Caco-2 (cell line): ENCODE measurements around the gene COX17. TPM values are rescaled to one million over a fixed set of nuclear protein-coding genes. Genes with fewer than 3 reads are reported as not detected.

Experiments
- BruUV-seq: library from RNA; stranded (reverse); fragments of 400-500 nt; replicated peaks from 2 replicates; lab custom pipeline; 2021; lab: Mats Ljungman, UMichigan
- CTCF ChIA-PET: fragments of 300-600 bp; sonication (Branson Sonifier 250); formaldehyde crosslinking; loops from one replicate; lab custom pipeline; 2022; ENCODE audit warnings: antibody characterized with exemption; lab: Charles Lee
- POLR2A ChIA-PET: fragments of 300-600 bp; sonication (Branson Sonifier 250); formaldehyde crosslinking; loops from one replicate; lab custom pipeline; 2022; ENCODE audit warnings: antibody characterized with exemption; lab: Charles Lee
- DNase-seq, 2 experiments: peaks; one replicate each; pipeline versions ENCODE4 v3.0.0 to v3.0.0-alpha.2; 2020 to 2022
- H3K27me3 ChIP-seq: replicated peaks from 2 replicates; pipeline ENCODE4 v1.6.0; 2011; ENCODE audit warnings: low read length; ENCODE audit not compliant: control insufficient read depth, insufficient read depth
- H3K36me3 ChIP-seq: 2 replicates; pipeline ENCODE4 v1.5.1; 2011; ENCODE audit warnings: low read length; ENCODE audit not compliant: control insufficient read depth, insufficient read depth
- H3K4me1 ChIP-seq: fragments of 250-450 bp; sonication (Bioruptor Pico); 2 replicates; pipeline ENCODE4 v1.5.1; 2020; ENCODE audit warnings: mild to moderate bottlenecking
- H3K4me3 ChIP-seq: 2 replicates; pipeline ENCODE4 v1.5.1; 2011; ENCODE audit warnings: low read depth, mild to moderate bottlenecking, control low read depth, low read length
- H3K9me3 ChIP-seq: fragments of 250-450 bp; sonication (Bioruptor Pico); 2 replicates; pipeline ENCODE4 v1.5.1; 2020; ENCODE audit warnings: mild to moderate bottlenecking, moderate library complexity
- H3K27ac Mint-ChIP-seq: one replicate; pipeline ENCODE4 v1.8.0; 2022; ENCODE audit warnings: mixed read lengths; ENCODE audit not compliant: unreplicated experiment
- H3K27me3 Mint-ChIP-seq: one replicate; pipeline ENCODE4 v1.8.0; 2022; ENCODE audit warnings: mixed read lengths; ENCODE audit not compliant: insufficient read depth, unreplicated experiment
- H3K36me3 Mint-ChIP-seq: one replicate; pipeline ENCODE4 v1.8.0; 2022; ENCODE audit warnings: mild to moderate bottlenecking, mixed read lengths; ENCODE audit not compliant: insufficient read depth, unreplicated experiment
- H3K4me1 Mint-ChIP-seq: one replicate; pipeline ENCODE4 v1.8.0; 2022; ENCODE audit warnings: low read depth, mixed read lengths; ENCODE audit not compliant: unreplicated experiment
- H3K4me3 Mint-ChIP-seq: one replicate; pipeline ENCODE4 v1.8.0; 2022; ENCODE audit warnings: mild to moderate bottlenecking, moderate library complexity, mixed read lengths; ENCODE audit not compliant: unreplicated experiment
- H3K9me3 Mint-ChIP-seq: one replicate; pipeline ENCODE4 v1.8.0; 2022; ENCODE audit warnings: mixed read lengths; ENCODE audit not compliant: unreplicated experiment
- intact Hi-C: fragments of 100-400 bp; cut with micrococcal nuclease; formaldehyde crosslinking; loops from one replicate; pipeline ENCODE4 v1.10.0; 2022; ENCODE audit not compliant: unreplicated experiment
- total RNA-seq: library from RNA; stranded (reverse); gene quantifications from 2 replicates; pipeline ENCODE4 v1.2.3, GENCODE V29; 2022
- TF ChIP-seq, protein P1 (sequence below), 2 experiments: fragments of 200-600 bp in 1 of 2; IDR thresholded peaks; 1 replicate in 1 of 2; 2 replicates in 1 of 2; pipeline versions ENCODE4 v1.5.1 to v1.8.0; 2011 to 2022; ENCODE audit warnings: antibody characterized with exemption in 1 of 2, control low read depth in 1 of 2, inconsistent platforms in 1 of 2, low read depth in 1 of 2, low read length in 1 of 2, mild to moderate bottlenecking in 1 of 2, moderate library complexity in 1 of 2; ENCODE audit not compliant: insufficient read depth in 1 of 2, severe bottlenecking in 1 of 2, unreplicated experiment in 1 of 2

COX17 gene
- total RNA-seq, 1 experiment from 2014 or later = 43.6 TPM

- no peaks in the 10 kb centered on the region for H3K9me3 ChIP-seq
- H3K27me3 ChIP-seq = no peaks in the 10 kb centered on the region
- no peak overlapping the region for H3K27ac Mint-ChIP-seq
- no peak overlapping the region for H3K4me3 ChIP-seq
- no peaks in the 10 kb centered on the region for H3K36me3 Mint-ChIP-seq
- no peak for DNase-seq
- TF ChIP-seq, protein P1, sequence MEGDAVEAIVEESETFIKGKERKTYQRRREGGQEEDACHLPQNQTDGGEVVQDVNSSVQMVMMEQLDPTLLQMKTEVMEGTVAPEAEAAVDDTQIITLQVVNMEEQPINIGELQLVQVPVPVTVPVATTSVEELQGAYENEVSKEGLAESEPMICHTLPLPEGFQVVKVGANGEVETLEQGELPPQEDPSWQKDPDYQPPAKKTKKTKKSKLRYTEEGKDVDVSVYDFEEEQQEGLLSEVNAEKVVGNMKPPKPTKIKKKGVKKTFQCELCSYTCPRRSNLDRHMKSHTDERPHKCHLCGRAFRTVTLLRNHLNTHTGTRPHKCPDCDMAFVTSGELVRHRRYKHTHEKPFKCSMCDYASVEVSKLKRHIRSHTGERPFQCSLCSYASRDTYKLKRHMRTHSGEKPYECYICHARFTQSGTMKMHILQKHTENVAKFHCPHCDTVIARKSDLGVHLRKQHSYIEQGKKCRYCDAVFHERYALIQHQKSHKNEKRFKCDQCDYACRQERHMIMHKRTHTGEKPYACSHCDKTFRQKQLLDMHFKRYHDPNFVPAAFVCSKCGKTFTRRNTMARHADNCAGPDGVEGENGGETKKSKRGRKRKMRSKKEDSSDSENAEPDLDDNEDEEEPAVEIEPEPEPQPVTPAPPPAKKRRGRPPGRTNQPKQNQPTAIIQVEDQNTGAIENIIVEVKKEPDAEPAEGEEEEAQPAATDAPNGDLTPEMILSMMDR (IDR thresholded peaks at IDR 0.05; ENCODE audit: insufficient read depth in 1 of 2, low read depth in 1 of 2, low read length in 1 of 2, severe bottlenecking in 1 of 2, unreplicated experiment in 1 of 2) = no peak
- intact Hi-C loops = no loop called here
- CTCF ChIA-PET = no interaction called here
- POLR2A ChIA-PET = interaction anchor here (0.7 kb wide), 1 partner anchor 189 kb away, joined by 8 read pairs; no protein-coding TSS in a partner anchor
- no peaks in the 10 kb centered on the region for H3K27me3 Mint-ChIP-seq
- H3K4me1 Mint-ChIP-seq = peaks cover 8% of the 10 kb centered on the region
- H3K4me1 ChIP-seq = peaks cover 8% of the 10 kb centered on the region; the same call in 1 of the 2 replicates
- BruUV-seq = no TSS peak
- no peak overlapping the region for H3K4me3 Mint-ChIP-seq
- H3K9me3 Mint-ChIP-seq = peaks cover 9% of the 10 kb centered on the region
- no peaks in the 10 kb centered on the region for H3K36me3 ChIP-seq
Measured at GRCh38 chr3:119641416-119641815, 35.8 kb downstream of the COX17 start.

GRCh38 chr3:119639494-119640350 lies 37.5 kb downstream of the COX17 start:
- Mint-ChIP-seq H3K4me1 (no peaks in the 10 kb centered on the region), H3K36me3 (no peaks in the 10 kb centered on the region), H3K4me3 (no peak overlapping the region), H3K27ac (no peak overlapping the region), H3K27me3 (no peaks in the 10 kb centered on the region), H3K9me3 (no peaks in the 10 kb centered on the region)
- no TSS peak for BruUV-seq
- Histone ChIP-seq H3K4me3 (no peak overlapping the region), H3K27me3 (no peaks in the 10 kb centered on the region), H3K4me1 (no peaks in the 10 kb centered on the region), H3K9me3 (no peaks in the 10 kb centered on the region), H3K36me3 (no peaks in the 10 kb centered on the region)
- ChIA-PET POLR2A (no interaction called here), CTCF (no interaction called here)
- TF ChIP-seq, protein P1 (IDR thresholded peaks at IDR 0.05; ENCODE audit: insufficient read depth in 1 of 2, low read depth in 1 of 2, low read length in 1 of 2, severe bottlenecking in 1 of 2, unreplicated experiment in 1 of 2) = no peak
- DNase-seq = no peak
- intact Hi-C loops = no loop called here

DNA sequence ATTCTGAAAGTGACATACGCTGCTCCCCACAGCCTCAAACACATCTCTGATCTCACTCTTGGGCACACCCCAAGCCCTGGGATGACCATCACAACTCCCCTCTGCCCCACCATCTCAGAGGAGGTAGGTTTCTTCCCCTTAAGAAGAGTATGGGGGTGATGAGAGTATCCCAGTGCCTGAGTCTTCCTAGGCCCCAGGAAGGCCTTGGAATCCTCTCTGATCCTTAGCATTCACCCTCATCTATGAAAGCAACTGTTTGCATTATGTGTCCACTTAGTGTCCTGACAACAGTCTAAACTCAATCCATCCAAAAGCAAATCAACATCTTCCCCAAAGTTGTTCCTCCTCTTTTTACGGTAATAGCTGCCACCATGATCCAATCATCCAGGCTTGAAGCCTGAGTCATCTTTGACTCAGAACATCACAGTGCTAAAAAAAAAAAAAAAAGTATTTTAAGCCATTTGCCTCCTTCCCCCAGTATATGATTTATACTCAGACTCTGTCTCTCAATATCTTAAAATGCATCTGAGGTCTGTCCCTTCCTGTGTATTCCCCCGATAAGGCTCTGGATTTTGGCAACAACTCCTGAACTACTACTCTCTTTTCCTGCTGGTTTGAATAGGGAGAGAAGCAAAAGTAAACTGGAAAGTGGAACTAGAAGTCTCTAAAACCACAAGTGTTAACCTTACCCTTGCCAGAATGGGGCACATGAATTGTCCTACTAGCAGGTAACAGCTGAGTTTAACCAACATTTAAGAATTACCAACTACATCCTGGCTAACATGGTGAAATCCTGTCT lies 39.3 kb downstream of the COX17 start:
- ChIA-PET CTCF (interaction anchor here (0.6 kb wide), 1 partner anchor 92 kb away, joined by 3 read pairs; no protein-coding TSS in a partner anchor), POLR2A (no interaction called here)
- Mint-ChIP-seq H3K27ac (no peak overlapping the region), H3K36me3 (no peaks in the 10 kb centered on the region), H3K27me3 (no peaks in the 10 kb centered on the region), H3K4me1 (no peaks in the 10 kb centered on the region), H3K9me3 (no peaks in the 10 kb centered on the region), H3K4me3 (no peak overlapping the region)
- no peaks in the 10 kb centered on the region for H3K4me1 ChIP-seq
- no peak for DNase-seq
- H3K27me3 ChIP-seq = no peaks in the 10 kb centered on the region
- BruUV-seq = no TSS peak
- no peak overlapping the region for H3K4me3 ChIP-seq
- intact Hi-C loops = no loop called here
- TF ChIP-seq, protein P1 (IDR thresholded peaks at IDR 0.05; ENCODE audit: insufficient read depth in 1 of 2, low read depth in 1 of 2, low read length in 1 of 2, severe bottlenecking in 1 of 2, unreplicated experiment in 1 of 2) = no peak
- H3K9me3 ChIP-seq = no peaks in the 10 kb centered on the region
- H3K36me3 ChIP-seq = no peaks in the 10 kb centered on the region
